IMR-90 (cell line): ENCODE data around the gene SHC2. TPM values are rescaled to one million over a fixed set of nuclear protein-coding genes. Genes with fewer than 3 reads are reported as not detected.

ENCODE experiments used
- ATAC-seq: fragments of 200-7000 bp; cut with Tn5 transposase; 2 replicates; pipeline ENCODE4 v1.9.1; 2020; ENCODE audit warnings: low read depth, mild to moderate bottlenecking, moderate library complexity
- BruUV-seq: library from RNA; stranded (reverse); fragments of 400-500 nt; replicated peaks from 2 replicates; lab custom pipeline; 2021; lab: Mats Ljungman, UMichigan
- CTCF ChIA-PET: fragments of 300-600 bp; formaldehyde crosslinking; extraction: SDS; loops from one replicate; lab custom pipeline; 2021; ENCODE audit warnings: antibody characterized with exemption; lab: Yijun Ruan, JAX
- POLR2A ChIA-PET: fragments of 300-600 bp; sonication (Branson Sonifier 250); formaldehyde crosslinking; loops from one replicate; lab custom pipeline; 2022; ENCODE audit warnings: antibody characterized with exemption; ENCODE audit not compliant: unreplicated experiment; lab: Charles Lee
- DNase-seq: peaks from one replicate; pipeline ENCODE4 v3.0.0; 2013
- H2AFZ ChIP-seq: replicated peaks from 2 replicates; pipeline ENCODE3; 2013; ENCODE audit warnings: low read length, mild to moderate bottlenecking; ENCODE audit not compliant: poor library complexity
- H2AK5ac ChIP-seq: 2 replicates; pipeline ENCODE4 v1.6.1; 2013; ENCODE audit warnings: low read depth, low read length, inconsistent platforms
- H2AK9ac ChIP-seq: replicated peaks from 2 replicates; pipeline ENCODE3; 2013; ENCODE audit warnings: mild to moderate bottlenecking, low read depth, low read length, moderate library complexity; ENCODE audit not compliant: poor library complexity
- H2BK120ac ChIP-seq: 2 replicates; pipeline ENCODE4 v1.6.1; 2013; ENCODE audit warnings: low read depth, low read length, inconsistent platforms
- H2BK15ac ChIP-seq: 3 replicates; pipeline ENCODE4 v1.6.1; 2013; ENCODE audit warnings: low read depth, low read length, inconsistent platforms
- H2BK20ac ChIP-seq: 2 replicates; pipeline ENCODE4 v1.6.1; 2013; ENCODE audit warnings: low read depth, mild to moderate bottlenecking, inconsistent platforms, low read length, moderate library complexity
- H2BK5ac ChIP-seq: 2 replicates; pipeline ENCODE4 v1.6.1; 2013; ENCODE audit warnings: mild to moderate bottlenecking, low read depth, low read length, inconsistent platforms; ENCODE audit not compliant: poor library complexity, severe bottlenecking
- H3K14ac ChIP-seq: replicated peaks from 2 replicates; pipeline ENCODE4 v1.6.1; 2013; ENCODE audit warnings: low read depth, low read length, inconsistent platforms
- H3K18ac ChIP-seq: 2 replicates; pipeline ENCODE4 v1.6.1; 2013; ENCODE audit warnings: low read depth, low read length, control low read depth
- H3K23ac ChIP-seq: 2 replicates; pipeline ENCODE4 v1.6.1; 2013; ENCODE audit warnings: low read depth, low read length, inconsistent platforms
- H3K27ac ChIP-seq: 2 replicates; pipeline ENCODE4 v1.5.1; 2013; ENCODE audit warnings: mild to moderate bottlenecking, control low read depth, low read length; ENCODE audit not compliant: insufficient read depth
- H3K27me3 ChIP-seq: 2 replicates; pipeline ENCODE4 v1.6.1; 2013; ENCODE audit warnings: low read length; ENCODE audit not compliant: control insufficient read depth, insufficient read depth
- H3K36me3 ChIP-seq: 2 replicates; pipeline ENCODE4 v1.6.1; 2013; ENCODE audit warnings: low read length, mixed read lengths; ENCODE audit not compliant: control insufficient read depth, insufficient read depth
- H3K4ac ChIP-seq: 2 replicates; pipeline ENCODE4 v1.6.1; 2013; ENCODE audit warnings: low read depth, low read length, inconsistent platforms
- H3K4me1 ChIP-seq: 2 replicates; pipeline ENCODE4 v1.6.1; 2013; ENCODE audit warnings: low read length, mixed read lengths; ENCODE audit not compliant: control insufficient read depth, insufficient read depth
- H3K4me2 ChIP-seq: 2 replicates; pipeline ENCODE4 v1.6.1; 2013; ENCODE audit warnings: low read depth, mild to moderate bottlenecking, control low read depth, low read length, moderate library complexity
- H3K4me3 ChIP-seq: 2 replicates; pipeline ENCODE4 v1.5.1; 2013; ENCODE audit warnings: low read depth, mild to moderate bottlenecking, control low read depth, low read length, moderate library complexity; ENCODE audit not compliant: insufficient read depth
- H3K56ac ChIP-seq: 2 replicates; pipeline ENCODE4 v1.6.1; 2013; ENCODE audit warnings: low read length, inconsistent platforms; ENCODE audit not compliant: insufficient read depth; ENCODE audit errors: extremely low read depth
- H3K79me1 ChIP-seq, 2 experiments: 2 replicates each; pipeline ENCODE4 v1.6.1; 2013; ENCODE audit warnings: low read length in 2 of 2, inconsistent platforms in 1 of 2, low read depth in 1 of 2
- H3K9ac ChIP-seq: 2 replicates; pipeline ENCODE4 v1.6.1; 2013; ENCODE audit warnings: low read depth, low read length, control low read depth
- H3K9me1 ChIP-seq: 2 replicates; pipeline ENCODE4 v1.6.1; 2013; ENCODE audit warnings: low read length, inconsistent platforms; ENCODE audit not compliant: insufficient read depth
- H3K9me3 ChIP-seq: 2 replicates; pipeline ENCODE4 v1.6.1; 2013; ENCODE audit warnings: low read length; ENCODE audit not compliant: control insufficient read depth, insufficient read depth
- H4K20me1 ChIP-seq: 2 replicates; pipeline ENCODE4 v1.6.1; 2013; ENCODE audit warnings: low read length, inconsistent platforms; ENCODE audit not compliant: insufficient read depth
- H4K5ac ChIP-seq: 2 replicates; pipeline ENCODE4 v1.6.1; 2013; ENCODE audit warnings: mild to moderate bottlenecking, low read depth, low read length, control low read depth
- H4K8ac ChIP-seq, 2 experiments: 2 replicates each; pipeline ENCODE4 v1.6.1; 2013; ENCODE audit warnings: low read depth in 2 of 2, low read length in 2 of 2, control low read depth in 1 of 2, inconsistent platforms in 1 of 2
- H4K91ac ChIP-seq: 2 replicates; pipeline ENCODE4 v1.6.1; 2013; ENCODE audit warnings: low read depth, low read length, inconsistent platforms; ENCODE audit not compliant: insufficient read depth
- FOS ChIP-seq: fragments of 150-350 bp; IDR thresholded peaks from 2 replicates; pipeline ENCODE4 v1.6.1; 2016; ENCODE audit warnings: low read depth, low read length
- WGBS, 2 experiments: methylation state at CpG; one replicate each; pipeline versions ENCODE4 v1.1.5 to v1.1.7; 2013; ENCODE audit warnings: missing lambda C conversion rate in 2 of 2; ENCODE audit not compliant: insufficient read length in 1 of 2; ENCODE audit errors: extremely low coverage in 2 of 2; 5-methylcytosine and 5-hydroxymethylcytosine counted together
- dilution Hi-C: fragments of 300-500 bp; cut with HindIII; formaldehyde crosslinking; loops from one replicate; pipeline ENCODE4 v1.14.3; 2018; ENCODE audit warnings: low sequenced_read_pairs; ENCODE audit not compliant: unreplicated experiment
- in situ Hi-C: fragments of 300-500 bp; cut with MboI; formaldehyde crosslinking; loops from 3 replicates; pipeline ENCODE4 v1.14.3; 2019; ENCODE audit warnings: low sequenced_read_pairs, inconsistent platforms, mixed read lengths
- intact Hi-C: fragments of 100-400 bp; cut with micrococcal nuclease; formaldehyde crosslinking; loops from 2 replicates; pipeline ENCODE4 v1.10.0; 2022
- polyA plus RNA-seq, 3 experiments: library from polyadenylated mRNA; depleted of rRNA; stranded (reverse); fragments of >200 nt; gene quantifications; 2 replicates each; pipeline ENCODE4 v1.2.3, GENCODE V29; 2012; ENCODE audit warnings: low replicate concordance in 1 of 3
- total RNA-seq: library from RNA; depleted of rRNA; stranded (reverse); fragments of >200 nt; gene quantifications from 2 replicates; pipeline ENCODE4 v1.2.3, GENCODE V29; 2012
- TF ChIP-seq, protein P1 (sequence below): fragments of 150-350 bp; IDR thresholded peaks from 2 replicates; pipeline ENCODE4 v1.6.1; 2017; ENCODE audit warnings: mild to moderate bottlenecking, antibody characterized with exemption, low read length, low read depth

Gene SHC2
- total and polyA plus RNA-seq, 2 of the 4 experiments (the other 2 are of a cell fraction) = 0.68 TPM; not detected in 1

DNA sequence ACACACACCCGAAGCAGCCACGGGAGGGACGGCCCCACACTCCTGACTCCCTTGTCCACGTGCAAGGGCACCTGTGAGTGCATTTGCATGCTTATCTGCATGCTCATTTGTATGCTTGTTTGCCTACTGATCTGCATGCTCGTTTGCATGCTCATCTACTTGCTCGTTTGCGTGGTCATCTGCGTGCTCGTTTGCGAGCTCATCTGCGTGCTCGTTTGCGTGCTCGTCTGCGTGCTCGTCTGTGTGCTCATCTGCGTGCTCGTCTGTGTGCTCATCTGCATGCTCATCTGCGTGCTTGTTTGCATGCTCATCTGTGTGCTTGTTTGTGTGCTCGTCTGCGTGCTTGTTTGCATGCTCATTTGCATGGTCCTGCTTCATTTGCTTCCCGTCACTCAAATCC is 23.8 kb downstream of the SHC2 start:
- Histone ChIP-seq H3K27me3 (no peaks in the 10 kb centered on the region; the same call in 1 of the 2 replicates), H3K79me1 (no peaks in the 10 kb centered on the region), H3K56ac (no peak overlapping the region), H3K4ac (no peak overlapping the region), H3K27ac (no peak overlapping the region), H2AK5ac (no peak overlapping the region), H2BK20ac (no peak overlapping the region), H4K91ac (no peak overlapping the region), H2BK5ac (no peak overlapping the region), H2BK120ac (no peak overlapping the region), H3K9me3 (peaks cover 10% of the 10 kb centered on the region), H2AFZ (no peak overlapping the region), H4K20me1 (no peaks in the 10 kb centered on the region), H3K9ac (no peak overlapping the region), H3K18ac (no peak overlapping the region), H3K23ac (no peak overlapping the region), H2AK9ac (no peak overlapping the region), H3K4me3 (no peak overlapping the region), H3K4me1 (no peaks in the 10 kb centered on the region), H3K4me2 (no peak overlapping the region), H2BK15ac (no peak overlapping the region), H4K5ac (no peak overlapping the region), H3K14ac (no peak overlapping the region), H4K8ac (no peak overlapping the region), H3K36me3 (no peaks in the 10 kb centered on the region), H3K9me1 (no peaks in the 10 kb centered on the region)
- intact Hi-C loops (no loop called here), dilution Hi-C loops (no loop called here), in situ Hi-C loops (no loop called here)
- 82% methylated on average over 18 of the region's 22 CpGs; no CpG with 5 or more reads in 1 of the 2 experiments for WGBS, 2 experiments
- ChIA-PET CTCF (no interaction called here), POLR2A (no interaction called here)
- no TSS peak for BruUV-seq
- ATAC-seq (no peak), DNase-seq (no peak)
- TF ChIP-seq, protein P1, sequence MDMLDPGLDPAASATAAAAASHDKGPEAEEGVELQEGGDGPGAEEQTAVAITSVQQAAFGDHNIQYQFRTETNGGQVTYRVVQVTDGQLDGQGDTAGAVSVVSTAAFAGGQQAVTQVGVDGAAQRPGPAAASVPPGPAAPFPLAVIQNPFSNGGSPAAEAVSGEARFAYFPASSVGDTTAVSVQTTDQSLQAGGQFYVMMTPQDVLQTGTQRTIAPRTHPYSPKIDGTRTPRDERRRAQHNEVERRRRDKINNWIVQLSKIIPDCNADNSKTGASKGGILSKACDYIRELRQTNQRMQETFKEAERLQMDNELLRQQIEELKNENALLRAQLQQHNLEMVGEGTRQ = no peak
- TF ChIP-seq FOS = no peak
